GM12801 (cell line): Measurements from ENCODE around the gene GP9.

Source experiments
- TF ChIP-seq, protein P1 (sequence below): IDR thresholded peaks from one replicate; pipeline ENCODE4 v1.5.1; 2011; ENCODE audit warnings: control low read depth; ENCODE audit not compliant: insufficient read length; ENCODE audit errors: extremely low read depth

Gene GP9

DNA sequence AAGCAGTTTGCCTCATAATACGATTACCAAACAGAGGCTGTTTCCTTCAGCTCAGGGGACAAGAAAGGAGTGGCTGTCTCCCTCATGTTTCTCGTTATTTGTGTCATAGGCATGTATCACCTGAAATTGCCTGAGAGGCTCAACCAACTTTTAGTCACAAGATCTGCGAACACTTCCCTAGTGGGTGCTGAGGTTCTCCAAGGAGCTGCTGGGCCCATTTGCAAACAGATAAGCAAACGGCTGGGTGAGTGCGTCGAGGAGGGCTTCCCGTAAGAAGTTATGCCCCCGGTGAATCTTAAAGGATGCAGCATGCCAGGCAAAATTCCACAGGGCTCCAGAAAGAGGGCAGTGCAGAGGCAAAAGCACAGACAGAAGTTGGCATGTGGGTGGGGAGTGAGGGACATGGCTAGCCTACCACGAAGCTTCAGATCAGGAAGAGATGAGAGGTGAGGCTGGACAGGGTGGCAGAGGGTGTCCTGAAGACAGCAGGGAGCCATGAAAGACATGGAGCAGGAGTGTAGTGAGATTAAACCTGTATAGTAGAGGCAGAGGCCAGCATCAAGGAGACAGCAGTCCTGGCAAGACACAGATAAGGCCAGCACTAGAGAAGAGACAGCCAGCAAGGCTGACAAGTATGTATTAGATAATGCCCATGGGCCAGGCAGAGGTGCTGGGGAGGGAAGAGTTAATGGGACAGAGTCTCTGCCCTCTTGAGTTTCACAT is 4.0 kb upstream of the GP9 start:
- TF ChIP-seq, protein P1, sequence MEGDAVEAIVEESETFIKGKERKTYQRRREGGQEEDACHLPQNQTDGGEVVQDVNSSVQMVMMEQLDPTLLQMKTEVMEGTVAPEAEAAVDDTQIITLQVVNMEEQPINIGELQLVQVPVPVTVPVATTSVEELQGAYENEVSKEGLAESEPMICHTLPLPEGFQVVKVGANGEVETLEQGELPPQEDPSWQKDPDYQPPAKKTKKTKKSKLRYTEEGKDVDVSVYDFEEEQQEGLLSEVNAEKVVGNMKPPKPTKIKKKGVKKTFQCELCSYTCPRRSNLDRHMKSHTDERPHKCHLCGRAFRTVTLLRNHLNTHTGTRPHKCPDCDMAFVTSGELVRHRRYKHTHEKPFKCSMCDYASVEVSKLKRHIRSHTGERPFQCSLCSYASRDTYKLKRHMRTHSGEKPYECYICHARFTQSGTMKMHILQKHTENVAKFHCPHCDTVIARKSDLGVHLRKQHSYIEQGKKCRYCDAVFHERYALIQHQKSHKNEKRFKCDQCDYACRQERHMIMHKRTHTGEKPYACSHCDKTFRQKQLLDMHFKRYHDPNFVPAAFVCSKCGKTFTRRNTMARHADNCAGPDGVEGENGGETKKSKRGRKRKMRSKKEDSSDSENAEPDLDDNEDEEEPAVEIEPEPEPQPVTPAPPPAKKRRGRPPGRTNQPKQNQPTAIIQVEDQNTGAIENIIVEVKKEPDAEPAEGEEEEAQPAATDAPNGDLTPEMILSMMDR = no peak

DNA sequence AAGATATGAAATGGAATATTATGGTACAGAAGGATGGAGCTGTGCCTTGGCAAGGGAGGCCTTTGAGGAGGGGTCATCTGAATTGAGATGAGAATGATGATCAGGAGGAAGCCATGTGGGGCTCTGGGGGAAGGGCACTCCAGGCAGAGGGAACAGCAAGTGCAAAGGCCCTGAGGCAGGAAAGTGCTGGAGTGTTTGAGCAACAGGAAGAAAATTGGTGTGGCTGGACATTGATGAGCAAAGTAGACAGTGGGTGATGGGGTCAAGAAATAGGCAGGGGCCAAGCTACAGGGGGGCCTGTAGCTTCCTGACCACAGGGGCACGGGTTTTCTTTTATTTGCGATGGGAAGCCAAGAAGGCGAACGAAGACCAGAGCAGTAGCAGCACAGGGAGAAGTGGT is 3.3 kb upstream of the GP9 start:
- TF ChIP-seq, protein P1 = no peak

DNA sequence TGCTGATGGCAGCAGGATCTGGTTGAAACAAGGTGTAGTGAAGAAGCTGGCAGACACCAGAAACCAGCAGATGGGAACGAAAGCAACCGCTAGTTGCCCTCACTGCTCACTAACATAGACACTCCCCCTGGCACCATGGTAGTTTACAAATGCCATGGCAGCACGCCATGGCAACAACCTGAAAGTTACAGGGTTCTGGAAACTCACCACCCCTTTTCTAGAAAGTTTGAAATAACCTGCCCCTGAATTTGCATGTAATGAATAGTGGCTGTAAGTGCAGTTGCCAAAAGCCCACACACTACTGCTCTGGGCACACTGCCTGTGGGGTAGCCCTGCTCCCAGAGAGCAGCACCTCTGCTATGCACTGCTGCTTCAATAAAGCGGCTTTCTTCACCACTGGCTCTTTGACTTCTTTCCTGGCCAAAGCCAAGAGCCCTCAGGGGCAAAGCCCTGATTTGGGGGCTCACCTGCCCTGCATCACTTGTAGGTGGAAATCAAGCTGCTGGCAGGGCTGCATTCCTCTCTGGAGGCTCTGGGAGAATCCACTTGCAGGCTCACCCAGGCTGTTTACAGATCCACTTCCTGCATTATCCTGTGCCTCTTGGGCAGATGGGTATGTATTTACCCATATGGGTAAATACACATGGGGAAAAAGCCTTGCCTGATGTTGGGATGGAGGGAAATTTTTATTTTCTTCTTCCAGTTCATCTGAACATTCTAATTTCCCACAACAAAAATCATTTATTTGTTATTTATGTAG is 2.0 kb upstream of the GP9 start:
- TF ChIP-seq, protein P1 = no peak

DNA sequence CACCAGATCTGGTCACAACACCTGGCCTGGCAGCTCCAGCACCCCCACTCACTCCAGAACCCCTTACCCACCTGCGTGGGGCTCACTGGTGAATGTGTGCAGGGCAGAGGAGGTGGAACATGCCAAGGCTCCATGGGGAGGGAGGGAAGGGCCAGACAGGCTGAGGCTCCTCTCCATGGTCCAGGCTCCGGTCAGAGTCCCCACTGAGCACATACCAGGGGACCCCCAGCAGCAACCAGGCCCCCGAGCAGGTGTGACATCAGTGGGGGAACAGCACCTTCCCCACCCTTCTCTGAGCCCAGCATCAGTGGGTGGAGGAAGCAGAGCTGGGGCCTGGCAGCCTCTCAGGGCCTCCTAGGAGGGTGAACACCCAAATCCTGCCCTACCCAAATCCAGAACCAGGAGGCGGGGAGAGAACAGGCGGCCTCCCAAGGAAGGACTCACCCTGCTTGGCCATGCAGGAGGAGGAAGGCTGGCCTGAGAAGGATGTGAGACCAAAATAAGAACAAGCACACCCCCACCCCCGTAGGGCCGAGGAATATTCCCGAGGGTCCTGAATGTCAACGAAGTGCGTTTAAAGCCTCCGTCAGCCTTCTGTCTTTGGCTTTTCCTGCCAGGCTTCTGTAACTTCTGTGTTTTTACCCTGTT is 1.1 kb upstream of the GP9 start:
- TF ChIP-seq, protein P1 = no peak

DNA sequence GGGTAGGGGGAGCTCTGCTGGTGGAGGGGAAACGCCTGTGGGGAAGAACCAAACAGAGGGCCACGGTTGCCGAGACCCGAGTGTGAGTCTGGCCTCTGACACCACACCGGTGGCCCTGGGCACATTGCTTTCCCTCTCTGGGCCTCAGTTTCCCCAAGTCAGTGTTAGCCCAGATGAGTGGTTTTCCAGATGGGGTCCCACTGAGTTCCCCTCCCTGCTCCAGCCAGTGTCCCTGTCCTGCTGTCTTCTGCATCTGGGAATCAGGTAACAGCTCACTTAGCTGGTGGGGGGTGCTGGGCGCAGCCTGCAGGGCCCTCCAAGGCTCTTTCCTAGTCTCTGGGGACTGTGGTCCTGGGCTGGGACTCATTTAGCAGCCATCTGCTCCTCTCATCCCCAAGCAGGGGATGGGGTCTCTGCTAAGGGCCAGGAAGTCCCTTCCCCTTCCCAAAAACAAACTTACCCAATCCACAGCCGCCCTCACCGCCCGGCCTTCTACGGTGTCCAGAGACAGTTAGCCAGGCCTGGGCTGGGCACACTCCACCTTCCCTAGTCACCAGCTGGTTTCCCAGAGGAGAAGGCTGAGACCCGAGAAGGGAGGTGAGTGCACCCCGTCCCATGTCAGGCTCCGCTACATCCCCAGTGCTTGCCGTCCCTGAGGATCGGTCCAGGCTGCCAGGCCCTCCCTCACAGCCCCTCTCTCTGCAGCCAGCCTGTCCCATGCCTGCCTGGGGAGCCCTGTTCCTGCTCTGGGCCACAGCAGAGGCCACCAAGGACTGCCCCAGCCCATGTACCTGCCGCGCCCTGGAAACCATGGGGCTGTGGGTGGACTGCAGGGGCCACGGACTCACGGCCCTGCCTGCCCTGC is 676 bp downstream of the GP9 start:
- TF ChIP-seq, protein P1 = no peak

DNA sequence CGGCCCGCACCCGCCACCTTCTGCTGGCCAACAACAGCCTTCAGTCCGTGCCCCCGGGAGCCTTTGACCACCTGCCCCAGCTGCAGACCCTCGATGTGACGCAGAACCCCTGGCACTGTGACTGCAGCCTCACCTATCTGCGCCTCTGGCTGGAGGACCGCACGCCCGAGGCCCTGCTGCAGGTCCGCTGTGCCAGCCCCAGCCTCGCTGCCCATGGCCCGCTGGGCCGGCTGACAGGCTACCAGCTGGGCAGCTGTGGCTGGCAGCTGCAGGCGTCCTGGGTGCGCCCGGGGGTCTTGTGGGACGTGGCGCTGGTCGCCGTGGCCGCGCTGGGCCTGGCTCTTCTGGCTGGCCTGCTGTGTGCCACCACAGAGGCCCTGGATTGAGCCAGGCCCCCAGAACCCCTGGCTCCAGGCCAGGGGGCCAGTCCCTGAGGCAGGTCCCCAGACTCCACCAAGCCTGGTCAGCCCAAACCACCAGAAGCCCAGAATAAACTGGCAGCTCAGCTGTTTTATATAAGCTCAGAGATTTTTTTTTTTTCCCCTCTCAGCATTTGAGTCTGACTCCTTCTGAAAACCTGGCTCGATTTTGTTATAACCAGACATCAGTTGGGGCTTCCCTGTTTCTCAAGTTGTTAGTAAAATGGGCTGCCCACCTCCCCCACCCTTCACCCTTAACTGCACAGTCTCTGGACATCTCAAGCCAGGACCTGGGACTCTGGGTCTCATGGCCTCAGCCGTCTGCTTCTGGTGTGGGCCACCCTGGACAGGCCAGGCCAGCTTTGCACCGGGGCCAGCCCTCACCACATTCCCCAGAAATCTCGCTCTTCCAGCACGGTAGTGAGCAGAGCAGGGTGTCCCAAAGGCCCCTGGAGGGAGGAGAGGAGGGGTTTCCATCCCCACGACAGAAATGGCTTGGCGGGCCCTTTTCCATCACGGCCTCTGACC is 1.6 kb downstream of the GP9 start:
- TF ChIP-seq, protein P1 = no peak
